Common myeloid progenitor, CD34-positive (primary cell): ENCODE results near the gene PRKN.
"Not testable (repeated sequence)": the region's sequence is repeated elsewhere in the genome, so short reads cannot be mapped to it uniquely, and the experiment has no call there.

ENCODE experiments used
- CTCF ChIA-PET: fragments of 350-600 bp; sonication (Branson Sonifier 250); formaldehyde crosslinking; loops from one replicate; lab custom pipeline; 2021; ENCODE audit warnings: antibody characterized with exemption; lab: Charles Lee
- POLR2A ChIA-PET: fragments of 350-600 bp; sonication (Branson Sonifier 250); formaldehyde crosslinking; loops from one replicate; lab custom pipeline; 2021; ENCODE audit warnings: antibody characterized with exemption; lab: Charles Lee
- DNase-seq, 3 donors: peaks; one replicate each; pipeline versions ENCODE4 v3.0.0 to v3.0.0-alpha.2; 2013
- H3K27ac ChIP-seq, 2 experiments: 1 replicate in 1 of 2; 2 replicates in 1 of 2; pipeline ENCODE4 v1.7.0; 2013; ENCODE audit warnings: inconsistent platforms in 2 of 2, low read length in 2 of 2, mild to moderate bottlenecking in 2 of 2, low read depth in 1 of 2, moderate library complexity in 1 of 2; ENCODE audit not compliant: severe bottlenecking in 2 of 2, insufficient read depth in 1 of 2, poor library complexity in 1 of 2
- H3K27me3 ChIP-seq, 5 experiments: replicated peaks in 2 of 5; 1 replicate in 3 of 5; 2 replicates in 2 of 5; pipeline versions ENCODE4 v1.6.1 to v1.7.0; 2013; ENCODE audit warnings: low read length in 4 of 5, mild to moderate bottlenecking in 2 of 5, moderate library complexity in 2 of 5, inconsistent platforms in 1 of 5; ENCODE audit not compliant: insufficient read depth in 5 of 5, control insufficient read depth in 4 of 5
- H3K36me3 ChIP-seq, 4 experiments: 1 replicate in 2 of 4; 2 replicates in 2 of 4; pipeline versions ENCODE4 v1.6.1 to v1.7.0; 2013; ENCODE audit warnings: low read length in 3 of 4, control low read depth in 1 of 4, mild to moderate bottlenecking in 1 of 4; ENCODE audit not compliant: control insufficient read depth in 4 of 4, insufficient read depth in 4 of 4
- H3K4me1 ChIP-seq, 4 experiments: 1 replicate in 3 of 4; 2 replicates in 1 of 4; pipeline versions ENCODE4 v1.6.1 to v1.7.1; 2013; ENCODE audit warnings: low read length in 3 of 4, mild to moderate bottlenecking in 3 of 4, control low read depth in 1 of 4, inconsistent platforms in 1 of 4, moderate library complexity in 1 of 4; ENCODE audit not compliant: control insufficient read depth in 4 of 4, insufficient read depth in 4 of 4; ENCODE audit errors: control extremely low read depth in 1 of 4
- H3K4me3 ChIP-seq, 7 experiments: 1 replicate in 4 of 7; 2 replicates in 3 of 7; pipeline versions ENCODE4 v1.5.1 to v1.7.0; 2013; ENCODE audit warnings: mild to moderate bottlenecking in 7 of 7, low read length in 6 of 7, moderate library complexity in 6 of 7, inconsistent platforms in 2 of 7, low read depth in 2 of 7, control low read depth in 1 of 7; ENCODE audit not compliant: insufficient read depth in 4 of 7, control insufficient read depth in 1 of 7; ENCODE audit errors: extremely low read depth in 1 of 7
- H3K9me3 ChIP-seq, 5 experiments: 1 replicate in 4 of 5; 2 replicates in 1 of 5; pipeline versions ENCODE4 v1.6.1 to v1.7.1; 2013; ENCODE audit warnings: low read length in 4 of 5, mild to moderate bottlenecking in 2 of 5, inconsistent platforms in 1 of 5, low read depth in 1 of 5, moderate library complexity in 1 of 5; ENCODE audit not compliant: control insufficient read depth in 4 of 5, insufficient read depth in 2 of 5; ENCODE audit errors: control extremely low read depth in 1 of 5
- WGBS: methylation state at CpG from one replicate; pipeline ENCODE4 v1.1.5; 2013; ENCODE audit not compliant: insufficient coverage; 5-methylcytosine and 5-hydroxymethylcytosine counted together

Gene PRKN

DNA sequence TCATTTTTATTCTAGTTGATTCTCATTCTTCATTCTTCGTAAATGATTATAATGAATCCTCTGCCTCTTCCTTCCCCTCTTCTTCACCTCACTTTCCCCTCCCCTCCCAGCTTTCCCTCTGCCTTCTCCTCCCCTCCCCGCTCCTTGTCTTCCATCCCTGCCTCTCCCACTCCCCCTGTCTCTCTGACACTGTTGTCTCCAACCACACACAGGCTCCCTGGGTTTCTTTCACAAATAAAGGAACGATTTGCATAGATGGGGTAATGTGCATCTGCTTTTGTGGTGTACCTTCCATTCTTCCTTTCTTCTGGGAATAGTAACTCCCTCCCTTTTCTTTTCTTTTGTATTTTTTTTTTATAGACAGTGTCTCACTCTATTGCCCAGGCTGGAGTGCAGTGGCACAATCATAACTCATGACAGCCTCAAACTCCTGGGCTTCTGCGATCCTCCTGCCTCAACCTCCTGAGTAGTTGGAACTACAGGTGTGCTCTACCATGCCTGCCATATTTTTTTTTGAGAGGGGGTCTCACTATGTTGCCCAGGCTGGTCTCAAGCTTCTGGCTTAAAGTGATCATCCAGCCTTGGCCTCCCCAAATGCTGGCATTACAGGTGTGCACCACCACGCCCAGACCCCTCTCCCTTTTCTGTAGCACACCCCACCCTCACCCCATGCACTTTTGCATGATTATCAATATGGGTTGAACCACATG lies 318.6 kb downstream of the PRKN start:
- ChIA-PET CTCF (no interaction called here), POLR2A (no interaction called here)
- no peak for DNase-seq
- H3K36me3 ChIP-seq = no peaks in the 10 kb centered on the region
- H3K9me3 ChIP-seq = no peaks in the 10 kb centered on the region
- H3K4me3 ChIP-seq = no peak overlapping the region
- H3K27ac ChIP-seq = no peak overlapping the region
- no peaks in the 10 kb centered on the region for H3K4me1 ChIP-seq
- WGBS = 95% methylated on average over 3 of the region's 5 CpGs
- H3K27me3 ChIP-seq = peaks cover 0 to 2% (median 0%) of the 10 kb centered on the region in 5 experiments

DNA sequence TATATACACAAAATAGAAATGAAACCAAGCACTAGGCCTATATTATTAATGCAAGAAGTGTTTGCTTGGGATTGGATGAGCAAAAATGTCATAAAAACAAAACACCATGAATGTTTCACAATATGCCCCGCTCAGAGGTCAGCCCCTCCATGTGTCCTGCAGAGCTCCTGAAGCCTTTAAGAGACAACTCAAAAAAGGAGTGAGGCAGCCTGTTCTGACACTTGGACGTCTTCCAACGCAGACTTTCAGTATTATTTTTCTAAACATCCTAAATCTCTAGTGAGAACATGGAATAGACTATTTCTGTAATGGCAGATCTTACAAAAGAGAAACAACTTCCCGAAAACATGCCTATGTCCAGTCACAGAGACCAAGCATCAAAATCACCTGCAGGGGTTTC lies 322.6 kb downstream of the PRKN start:
- Histone ChIP-seq H3K9me3 (no peaks in the 10 kb centered on the region), H3K27ac (no peak overlapping the region), H3K36me3 (no peaks in the 10 kb centered on the region), H3K4me1 (no peaks in the 10 kb centered on the region), H3K27me3 (no peaks in the 10 kb centered on the region), H3K4me3 (no peak overlapping the region)
- DNase-seq = no peak
- CTCF ChIA-PET = interaction anchor here (2.0 kb wide), 1 partner anchor 11 kb away, joined by 5 read pairs; no protein-coding TSS in a partner anchor
- WGBS = 100% methylated on average over 1 of the region's 4 CpGs
- POLR2A ChIA-PET = no interaction called here

DNA sequence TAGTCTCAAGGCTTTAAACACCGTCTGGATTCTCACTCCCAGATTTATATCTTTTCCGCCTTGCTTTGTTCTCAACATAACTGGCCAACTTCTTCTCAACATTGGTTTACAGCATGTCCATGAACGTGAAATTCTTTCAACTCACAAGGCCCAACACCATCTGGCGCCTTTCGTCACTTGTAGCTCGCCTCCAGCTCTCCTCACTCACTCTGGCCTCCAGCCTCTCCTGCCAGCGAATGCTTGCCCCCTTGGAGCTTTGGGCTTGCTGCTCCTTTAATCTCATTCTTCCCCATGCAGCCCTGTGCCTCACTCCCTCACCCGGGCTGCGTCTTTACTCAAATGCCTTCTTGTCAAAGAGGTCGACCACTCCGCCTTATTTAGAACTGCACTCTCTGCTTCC lies 324.5 kb downstream of the PRKN start:
- H3K9me3 ChIP-seq = peaks cover 0 to 3% (median 0%) of the 10 kb centered on the region in 5 experiments
- WGBS = 99% methylated on average over 9 of the region's 11 CpGs
- ChIA-PET POLR2A (no interaction called here), CTCF (no interaction called here)
- H3K4me1 ChIP-seq = no peaks in the 10 kb centered on the region
- DNase-seq = no peak
- H3K27ac ChIP-seq = no peak overlapping the region
- H3K27me3 ChIP-seq = no peaks in the 10 kb centered on the region
- no peak overlapping the region for H3K4me3 ChIP-seq
- H3K36me3 ChIP-seq = no peaks in the 10 kb centered on the region

DNA sequence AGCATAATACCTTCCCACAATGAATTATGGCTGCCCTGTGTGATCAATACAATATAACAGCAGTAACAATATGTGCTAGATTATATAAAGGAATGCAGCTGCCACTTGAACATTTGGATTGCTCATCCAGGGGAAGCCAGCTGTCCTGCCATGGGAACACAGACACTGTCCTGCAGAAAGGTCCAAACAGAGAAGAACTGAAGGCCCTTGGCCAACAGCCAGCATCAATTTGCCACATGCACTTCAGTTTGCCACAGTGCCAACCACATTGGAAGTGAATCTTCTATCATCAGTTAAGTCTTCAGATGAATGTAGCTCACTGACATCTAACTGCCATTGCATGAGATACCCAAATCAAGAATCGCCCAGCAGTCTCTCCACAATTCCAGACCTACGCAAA lies 332.4 kb downstream of the PRKN start:
- Histone ChIP-seq H3K4me3 (no peak overlapping the region), H3K27me3 (no peaks in the 10 kb centered on the region), H3K9me3 (peaks cover 0 to 3% (median 0%) of the 10 kb centered on the region in 5 experiments), H3K4me1 (no peaks in the 10 kb centered on the region), H3K36me3 (no peaks in the 10 kb centered on the region), H3K27ac (no peak overlapping the region)
- CTCF ChIA-PET = interaction anchor here (1.9 kb wide), 1 partner anchor 9 kb away, joined by 5 read pairs; no protein-coding TSS in a partner anchor
- no peak for DNase-seq
- 100% methylated on average over 1 of the region's 2 CpGs for WGBS
- POLR2A ChIA-PET = no interaction called here

DNA sequence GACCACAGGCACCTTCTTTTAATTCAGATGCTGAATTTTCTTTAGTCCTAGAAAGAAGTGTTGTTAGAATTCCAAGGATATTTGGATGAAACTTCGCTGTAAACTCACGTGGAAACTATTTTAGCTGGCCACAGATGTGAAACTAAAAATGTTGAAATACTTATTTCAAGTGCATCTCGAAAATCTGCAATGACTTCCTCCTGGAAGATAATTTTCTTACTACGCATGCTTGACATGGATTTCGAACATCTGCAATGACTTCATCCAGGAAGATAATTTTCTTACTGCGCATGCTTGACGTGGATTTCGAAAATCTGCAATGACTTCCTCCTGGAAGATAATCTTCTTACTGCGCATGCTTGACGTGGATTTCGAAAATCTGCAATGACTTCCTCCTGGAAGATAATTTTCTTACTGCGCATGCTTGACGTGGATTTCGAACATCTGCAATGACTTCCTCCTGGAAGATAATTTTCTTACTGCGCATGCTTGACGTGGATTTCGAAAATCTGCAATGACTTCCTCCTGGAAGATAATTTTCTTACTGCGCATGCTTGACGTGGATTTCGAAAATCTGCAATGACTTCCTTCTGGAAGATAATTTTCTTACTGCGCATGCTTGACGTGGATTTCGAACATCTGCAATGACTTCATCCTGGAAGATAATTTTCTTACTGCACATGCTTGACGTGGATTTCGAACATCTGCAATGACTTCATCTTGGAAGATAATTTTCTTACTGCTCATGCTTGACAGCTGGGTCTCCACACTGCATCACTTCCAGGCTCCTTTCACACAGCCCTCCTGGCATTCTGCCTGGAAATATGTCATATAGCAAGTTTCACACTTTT lies 336.4 kb downstream of the PRKN start:
- H3K27me3 ChIP-seq, DNase-seq, H3K27ac ChIP-seq, POLR2A ChIA-PET, H3K36me3 ChIP-seq, H3K4me3 ChIP-seq, CTCF ChIA-PET, H3K4me1 ChIP-seq, H3K9me3 ChIP-seq: not testable (repeated sequence)
- WGBS = 98% methylated on average over 20 of the region's 25 CpGs

DNA sequence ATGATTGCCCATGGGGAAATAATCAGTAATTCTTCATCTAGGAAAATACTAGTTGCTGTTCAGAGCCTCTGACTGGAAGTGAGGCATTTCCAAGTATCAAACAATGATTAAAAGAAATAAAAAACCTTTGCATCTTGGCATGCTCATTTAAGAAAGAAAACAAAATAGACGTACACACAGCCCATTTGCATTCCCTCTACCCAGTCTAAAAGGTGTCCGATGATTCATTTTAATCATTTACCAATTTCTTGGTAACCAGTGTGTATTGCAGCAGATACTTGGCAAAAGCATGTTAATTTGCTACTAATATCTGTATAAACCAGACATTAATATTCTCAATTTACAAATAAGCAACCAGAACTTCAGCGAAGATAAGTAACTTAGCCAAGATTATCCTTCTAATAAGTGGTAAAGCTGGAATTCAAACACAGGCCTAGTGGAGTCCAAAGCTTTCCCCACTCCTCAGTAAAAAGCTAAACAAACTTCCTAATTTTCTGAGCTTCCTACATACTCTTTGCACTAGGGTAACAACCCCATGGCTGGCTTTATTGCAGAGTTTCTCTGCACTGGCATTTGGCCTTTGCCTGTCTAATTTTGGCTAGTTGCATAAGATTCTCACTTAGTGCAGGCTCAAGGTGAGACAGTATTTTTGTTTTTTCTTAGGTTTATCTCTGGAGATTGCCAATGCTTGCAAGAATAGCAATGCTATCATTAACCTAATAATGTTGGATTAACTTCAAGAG lies 338.1 kb downstream of the PRKN start:
- POLR2A ChIA-PET = no interaction called here
- Histone ChIP-seq H3K27ac (no peak overlapping the region), H3K9me3 (no peaks in the 10 kb centered on the region), H3K27me3 (no peaks in the 10 kb centered on the region), H3K4me3 (no peak overlapping the region), H3K36me3 (no peaks in the 10 kb centered on the region), H3K4me1 (no peaks in the 10 kb centered on the region)
- CTCF ChIA-PET = no interaction called here
- DNase-seq = no peak
- 97% methylated on average over 3 of the region's 3 CpGs for WGBS
